Muscle layer of colon (tissue), 2 donors: Measurements from ENCODE around the gene TANGO2.

ENCODE experiments used
- H3K27ac ChIP-seq: one replicate; pipeline ENCODE4 v1.7.0; 2013; ENCODE audit warnings: low read depth, mild to moderate bottlenecking, low read length, moderate library complexity
- H3K27me3 ChIP-seq, 2 donors: one replicate each; pipeline ENCODE4 v1.7.0; 2013; ENCODE audit warnings: low read length in 2 of 2, mild to moderate bottlenecking in 2 of 2; ENCODE audit not compliant: insufficient read depth in 2 of 2, control insufficient read depth in 1 of 2
- H3K36me3 ChIP-seq: one replicate; pipeline ENCODE4 v1.7.0; 2013; ENCODE audit warnings: mild to moderate bottlenecking, low read length; ENCODE audit not compliant: insufficient read depth
- H3K4me1 ChIP-seq: one replicate; pipeline ENCODE4 v1.7.0; 2013; ENCODE audit warnings: mild to moderate bottlenecking, low read length; ENCODE audit not compliant: insufficient read depth
- H3K4me3 ChIP-seq, 2 donors: one replicate each; pipeline ENCODE4 v1.7.0; 2013; ENCODE audit warnings: low read length in 2 of 2, low read depth in 1 of 2, mild to moderate bottlenecking in 1 of 2, moderate library complexity in 1 of 2
- H3K9ac ChIP-seq: one replicate; pipeline ENCODE4 v1.7.0; 2013; ENCODE audit warnings: low read length
- H3K9me3 ChIP-seq: one replicate; pipeline ENCODE4 v1.7.0; 2013; ENCODE audit warnings: mild to moderate bottlenecking, low read length
- donor health status: abdominal sarcoma.
- donor health status: Adenocarcinoma of cecum.

TANGO2 gene

GRCh38 chr22:20107471-20107901 lies 86.6 kb downstream of the TANGO2 start:
- H3K9me3 ChIP-seq, result no peaks in the 10 kb centered on the region
- no peak overlapping the region for H3K9ac ChIP-seq
- H3K36me3 ChIP-seq, result peaks cover 70% of the 10 kb centered on the region
- no peak overlapping the region for H3K27ac ChIP-seq
- no peak overlapping the region for H3K4me3 ChIP-seq
- H3K4me1 ChIP-seq, result no peaks in the 10 kb centered on the region
- no peaks in the 10 kb centered on the region for H3K27me3 ChIP-seq

GRCh38 chr22:20107951-20108756 lies 87.2 kb downstream of the TANGO2 start:
- Histone ChIP-seq H3K4me1 (no peaks in the 10 kb centered on the region), H3K27ac (no peak overlapping the region), H3K27me3 (no peaks in the 10 kb centered on the region), H3K9ac (no peak overlapping the region), H3K4me3 (no peak overlapping the region), H3K9me3 (no peaks in the 10 kb centered on the region), H3K36me3 (peaks cover 73% of the 10 kb centered on the region)

DNA sequence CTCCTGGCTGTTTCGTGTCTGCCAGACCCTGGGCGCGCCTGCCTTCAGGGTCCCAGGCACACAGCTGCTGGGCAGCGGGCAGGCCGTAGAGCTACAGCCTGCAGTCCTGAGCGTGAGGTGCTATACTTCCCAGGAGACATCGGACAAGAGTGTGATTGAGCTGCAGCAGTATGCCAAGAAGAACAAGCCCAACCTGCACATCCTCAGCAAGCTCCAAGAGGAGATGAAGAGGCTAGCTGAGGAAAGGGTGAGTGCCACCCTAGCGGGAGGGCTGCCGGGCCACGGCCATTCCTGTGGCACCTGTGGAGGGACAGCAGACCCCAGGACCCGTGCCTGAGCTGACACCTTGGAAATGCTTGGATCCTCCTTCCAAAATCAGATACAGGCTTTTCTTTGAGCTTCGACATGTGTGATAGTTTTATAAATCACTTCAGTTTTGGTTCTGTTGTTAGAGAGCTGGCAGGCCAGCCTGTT lies 87.9 kb downstream of the TANGO2 start:
- H3K9me3 ChIP-seq, result no peaks in the 10 kb centered on the region
- no peak overlapping the region for H3K9ac ChIP-seq
- no peak overlapping the region for H3K4me3 ChIP-seq
- no peaks in the 10 kb centered on the region for H3K4me1 ChIP-seq
- H3K36me3 ChIP-seq, result peaks cover 79% of the 10 kb centered on the region
- no peak overlapping the region for H3K27ac ChIP-seq
- no peaks in the 10 kb centered on the region for H3K27me3 ChIP-seq

DNA sequence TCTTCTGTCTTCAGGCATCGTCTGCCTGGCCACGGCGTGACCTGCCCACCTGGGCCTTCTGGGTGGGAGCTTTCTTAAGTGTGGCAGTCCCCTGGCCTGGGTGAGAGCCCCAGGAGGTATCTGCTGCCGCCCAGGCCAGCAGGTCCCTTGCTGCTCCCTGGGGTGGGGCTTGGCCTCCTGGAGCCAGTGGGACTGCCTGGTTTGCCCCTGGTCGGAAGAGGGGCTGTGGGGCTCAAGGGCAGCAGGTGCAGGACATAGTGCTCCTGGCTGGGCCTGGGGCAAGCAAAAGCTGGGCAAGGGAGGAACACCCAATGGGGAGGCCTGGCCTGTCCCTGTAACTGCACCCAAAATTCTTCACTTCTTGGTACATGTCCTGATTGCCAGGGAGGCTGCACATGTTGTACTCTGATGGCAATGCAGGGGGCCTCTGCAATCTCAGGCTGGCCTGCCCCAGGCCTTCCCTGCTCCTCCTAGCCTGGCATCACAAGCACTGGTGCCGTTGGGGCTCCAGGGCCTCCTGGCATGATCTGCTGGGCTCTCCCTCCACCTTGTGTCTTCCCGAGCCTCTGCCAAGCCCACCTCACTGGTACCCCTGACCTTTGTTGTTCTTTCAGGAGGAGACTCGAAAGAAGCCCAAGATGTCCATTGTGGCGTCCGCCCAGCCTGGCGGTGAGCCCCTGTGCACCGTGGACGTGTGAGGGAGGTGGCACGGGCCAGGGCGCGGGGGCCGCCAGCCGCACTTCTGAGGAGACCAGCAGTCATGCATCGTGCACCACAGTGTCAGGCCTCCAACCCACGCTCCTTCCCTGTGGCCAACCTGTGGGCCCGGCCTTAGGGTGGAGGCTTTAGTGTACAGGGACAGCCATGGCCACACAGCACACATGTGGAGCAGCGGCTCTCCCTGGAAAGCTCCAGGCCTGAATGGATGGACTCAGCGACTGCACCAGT lies 88.8 kb downstream of the TANGO2 start:
- Histone ChIP-seq H3K27ac (no peak overlapping the region), H3K9me3 (no peaks in the 10 kb centered on the region), H3K4me3 (no peak overlapping the region), H3K27me3 (no peaks in the 10 kb centered on the region), H3K4me1 (no peaks in the 10 kb centered on the region), H3K36me3 (peaks cover 83% of the 10 kb centered on the region), H3K9ac (no peak overlapping the region)

- no peak overlapping the region for H3K9ac ChIP-seq
- no peak overlapping the region for H3K27ac ChIP-seq
- no peaks in the 10 kb centered on the region for H3K9me3 ChIP-seq
- H3K4me3 ChIP-seq, result no peak overlapping the region
- no peaks in the 10 kb centered on the region for H3K27me3 ChIP-seq
- peaks cover 82% of the 10 kb centered on the region for H3K36me3 ChIP-seq
- peaks cover 2% of the 10 kb centered on the region for H3K4me1 ChIP-seq
These were observed 89.6 kb downstream of the TANGO2 start for GRCh38 chr22:20110359-20110985.

DNA sequence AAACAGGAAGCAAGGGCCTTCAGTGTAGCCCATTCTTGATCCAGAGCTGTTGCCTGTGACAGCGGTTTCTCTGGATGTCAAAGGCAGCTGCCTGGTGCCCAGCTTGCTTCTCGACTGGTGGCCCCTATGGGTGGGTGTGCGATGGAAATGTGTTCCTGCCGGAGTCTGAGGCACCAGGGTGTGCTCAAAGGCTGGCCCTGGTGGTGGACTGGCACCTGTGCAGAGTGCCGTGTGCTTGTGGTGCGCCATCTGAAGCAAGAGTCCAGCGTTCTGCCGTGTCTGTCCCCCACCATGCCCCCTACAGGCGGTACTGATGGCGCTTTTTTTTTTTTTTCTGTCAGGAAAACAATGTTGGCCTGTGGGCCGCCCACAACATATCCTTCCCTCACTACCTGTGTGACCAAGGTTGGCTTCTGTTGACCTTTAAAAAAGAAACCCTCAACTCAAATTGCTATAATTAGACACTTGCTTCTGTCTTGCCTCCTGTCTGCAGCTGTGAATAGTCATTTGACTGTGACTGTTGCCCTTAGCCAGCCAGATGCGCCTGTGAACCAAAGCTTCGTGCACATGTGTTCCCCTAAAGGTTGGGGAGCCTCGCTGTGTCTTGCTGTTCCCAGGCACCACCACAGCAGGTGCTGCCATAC lies 90.3 kb downstream of the TANGO2 start:
- Histone ChIP-seq H3K4me3 (no peak overlapping the region), H3K9me3 (no peaks in the 10 kb centered on the region), H3K27me3 (no peaks in the 10 kb centered on the region), H3K36me3 (peaks cover 82% of the 10 kb centered on the region), H3K4me1 (peaks cover 9% of the 10 kb centered on the region), H3K9ac (no peak overlapping the region), H3K27ac (no peak overlapping the region)

- Histone ChIP-seq H3K27ac (no peak overlapping the region), H3K36me3 (peaks cover 74% of the 10 kb centered on the region), H3K9ac (no peak overlapping the region), H3K4me1 (peaks cover 13% of the 10 kb centered on the region), H3K9me3 (no peaks in the 10 kb centered on the region), H3K27me3 (no peaks in the 10 kb centered on the region), H3K4me3 (no peak overlapping the region)
These were observed 91.0 kb downstream of the TANGO2 start for GRCh38 chr22:20111689-20112622.

DNA sequence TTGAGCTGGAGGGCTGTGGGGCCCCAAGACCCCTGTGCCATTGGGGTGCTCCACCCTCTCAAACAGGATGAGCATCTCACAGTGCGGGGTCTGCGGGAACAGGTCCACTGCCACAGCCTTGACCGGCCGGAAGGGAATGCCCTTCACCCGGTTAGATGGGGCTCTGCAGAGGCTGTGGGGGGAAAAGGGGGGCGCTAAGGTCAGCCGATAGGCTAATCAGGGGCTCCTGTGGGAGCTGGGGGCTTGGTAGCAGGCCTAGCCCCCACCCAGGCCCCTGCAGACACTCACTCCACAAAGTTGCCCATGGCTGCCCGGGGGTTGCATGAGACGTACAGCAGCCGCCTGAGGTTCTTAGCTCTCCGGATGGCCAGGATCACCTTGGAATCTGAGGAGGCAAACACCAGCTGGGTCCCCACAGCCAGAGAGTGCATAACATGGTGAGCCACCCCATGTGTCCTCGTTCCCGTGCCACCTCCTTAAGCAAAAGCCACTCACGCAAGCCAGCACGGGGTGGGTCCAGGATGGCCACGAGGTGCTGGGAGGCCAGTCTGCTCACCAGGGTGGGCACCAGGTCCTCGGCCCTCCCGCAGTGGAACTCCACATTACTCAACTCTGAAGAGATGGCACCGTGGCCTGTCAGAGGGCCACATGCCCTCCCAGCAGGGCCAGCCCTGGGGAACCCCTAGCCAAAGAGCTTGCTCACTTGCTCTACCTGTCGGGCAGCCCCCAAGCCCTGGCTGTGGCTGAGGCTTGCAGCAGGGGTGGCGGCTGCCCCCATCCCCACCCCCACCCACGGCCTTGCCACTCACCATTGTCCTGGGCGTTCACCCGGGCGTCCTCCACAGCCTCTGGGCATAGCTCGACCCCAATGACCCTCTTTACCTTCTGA lies 92.0 kb downstream of the TANGO2 start:
- Histone ChIP-seq H3K27ac (no peak overlapping the region), H3K9ac (no peak overlapping the region), H3K27me3 (no peaks in the 10 kb centered on the region), H3K4me1 (peaks cover 13% of the 10 kb centered on the region), H3K9me3 (no peaks in the 10 kb centered on the region), H3K36me3 (peaks cover 65% of the 10 kb centered on the region), H3K4me3 (no peak overlapping the region)

GRCh38 chr22:20113551-20114310 lies 92.8 kb downstream of the TANGO2 start:
- Histone ChIP-seq H3K9me3 (no peaks in the 10 kb centered on the region), H3K27ac (no peak overlapping the region), H3K9ac (no peak overlapping the region), H3K36me3 (peaks cover 57% of the 10 kb centered on the region), H3K27me3 (no peaks in the 10 kb centered on the region), H3K4me1 (peaks cover 21% of the 10 kb centered on the region), H3K4me3 (no peak overlapping the region)
